ENCODE data around the gene RIMKLB.

- TF ChIP-seq, protein P1, sequence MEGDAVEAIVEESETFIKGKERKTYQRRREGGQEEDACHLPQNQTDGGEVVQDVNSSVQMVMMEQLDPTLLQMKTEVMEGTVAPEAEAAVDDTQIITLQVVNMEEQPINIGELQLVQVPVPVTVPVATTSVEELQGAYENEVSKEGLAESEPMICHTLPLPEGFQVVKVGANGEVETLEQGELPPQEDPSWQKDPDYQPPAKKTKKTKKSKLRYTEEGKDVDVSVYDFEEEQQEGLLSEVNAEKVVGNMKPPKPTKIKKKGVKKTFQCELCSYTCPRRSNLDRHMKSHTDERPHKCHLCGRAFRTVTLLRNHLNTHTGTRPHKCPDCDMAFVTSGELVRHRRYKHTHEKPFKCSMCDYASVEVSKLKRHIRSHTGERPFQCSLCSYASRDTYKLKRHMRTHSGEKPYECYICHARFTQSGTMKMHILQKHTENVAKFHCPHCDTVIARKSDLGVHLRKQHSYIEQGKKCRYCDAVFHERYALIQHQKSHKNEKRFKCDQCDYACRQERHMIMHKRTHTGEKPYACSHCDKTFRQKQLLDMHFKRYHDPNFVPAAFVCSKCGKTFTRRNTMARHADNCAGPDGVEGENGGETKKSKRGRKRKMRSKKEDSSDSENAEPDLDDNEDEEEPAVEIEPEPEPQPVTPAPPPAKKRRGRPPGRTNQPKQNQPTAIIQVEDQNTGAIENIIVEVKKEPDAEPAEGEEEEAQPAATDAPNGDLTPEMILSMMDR (IDR thresholded peaks at IDR 0.05; ENCODE audit: control extremely low read depth in 1 of 3, insufficient read depth in 1 of 3, low read depth in 1 of 3, low read length in 3 of 3), result no peak
- TF ChIP-seq POLR2A (IDR thresholded peaks at IDR 0.05; ENCODE audit: control extremely low read depth in 1 of 2, low read depth in 2 of 2, low read length in 2 of 2), result no peak
- TF ChIP-seq POLR2AphosphoS5 (IDR thresholded peaks at IDR 0.05; ENCODE audit: low read depth, low read length), result no peak
- TF ChIP-seq SIN3A (conservative IDR thresholded peaks at IDR 0.05 in 1 of 2, IDR thresholded peaks at IDR 0.05 in 1 of 2; ENCODE audit: low read depth in 1 of 2, low read length in 2 of 2), result no peak
- no peak for TF ChIP-seq HDAC2 (IDR thresholded peaks at IDR 0.05; ENCODE audit: borderline replicate concordance in 1 of 2, low read depth in 2 of 2, low read length in 2 of 2)
These were observed 36.0 kb upstream of the RIMKLB start for GRCh38 chr12:8661751-8662150.

Measured in H1 (cell line).